Esophagus (tissue), 2 donors: ENCODE data around the gene ESRRA. TPM values are rescaled to one million over a fixed set of nuclear protein-coding genes. Genes with fewer than 3 reads are reported as not detected.
A peak's percentile ranks its signal among the peaks of the same experiment; 100 is the strongest.

Experiments
- H3K27ac ChIP-seq, 2 donors: one replicate each; pipeline ENCODE4 v1.5.1; 2013; ENCODE audit warnings: low read depth in 2 of 2, mild to moderate bottlenecking in 2 of 2, inconsistent platforms in 1 of 2, low read length in 1 of 2, moderate library complexity in 1 of 2
- H3K27me3 ChIP-seq, 2 donors: one replicate each; pipeline ENCODE4 v1.6.1; 2013; ENCODE audit warnings: low read length in 2 of 2, control low read depth in 1 of 2, mild to moderate bottlenecking in 1 of 2; ENCODE audit not compliant: insufficient read depth in 2 of 2, control insufficient read depth in 1 of 2
- H3K36me3 ChIP-seq, 2 donors: one replicate each; pipeline ENCODE4 v1.6.1; 2013; ENCODE audit warnings: low read length in 1 of 2; ENCODE audit not compliant: control insufficient read depth in 2 of 2, insufficient read depth in 2 of 2
- H3K4me1 ChIP-seq, 2 donors: one replicate each; pipeline ENCODE4 v1.6.1; 2013; ENCODE audit warnings: low read length in 1 of 2; ENCODE audit not compliant: control insufficient read depth in 2 of 2, insufficient read depth in 2 of 2
- H3K4me3 ChIP-seq, 2 donors: one replicate each; pipeline ENCODE4 v1.5.1; 2013; ENCODE audit warnings: low read length in 2 of 2, mild to moderate bottlenecking in 2 of 2, low read depth in 1 of 2, moderate library complexity in 1 of 2
- H3K9me3 ChIP-seq, 2 donors: one replicate each; pipeline ENCODE4 v1.6.1; 2013; ENCODE audit warnings: mild to moderate bottlenecking in 2 of 2, low read depth in 1 of 2, low read length in 1 of 2, moderate library complexity in 1 of 2; ENCODE audit not compliant: control insufficient read depth in 2 of 2, insufficient read depth in 1 of 2
- WGBS, 2 donors: extraction: QIAGEN DNeasy Blood & Tissue Kit; methylation state at CpG; one replicate each; pipeline ENCODE4 v1.1.7; 2013; 5-methylcytosine and 5-hydroxymethylcytosine counted together
- polyA plus RNA-seq, 2 donors: library from polyadenylated mRNA; stranded (reverse); fragments of 200-250 nt; gene quantifications; one replicate each; pipeline ENCODE4 v1.2.3, GENCODE V29; 2013
- donor health status: healthy with polysubstance abuse.
- donor health status: Bipolar disorder and iron deficiency.

ESRRA gene
- polyA plus RNA-seq, 2 donors, result 63.7 to 85.4 TPM

DNA sequence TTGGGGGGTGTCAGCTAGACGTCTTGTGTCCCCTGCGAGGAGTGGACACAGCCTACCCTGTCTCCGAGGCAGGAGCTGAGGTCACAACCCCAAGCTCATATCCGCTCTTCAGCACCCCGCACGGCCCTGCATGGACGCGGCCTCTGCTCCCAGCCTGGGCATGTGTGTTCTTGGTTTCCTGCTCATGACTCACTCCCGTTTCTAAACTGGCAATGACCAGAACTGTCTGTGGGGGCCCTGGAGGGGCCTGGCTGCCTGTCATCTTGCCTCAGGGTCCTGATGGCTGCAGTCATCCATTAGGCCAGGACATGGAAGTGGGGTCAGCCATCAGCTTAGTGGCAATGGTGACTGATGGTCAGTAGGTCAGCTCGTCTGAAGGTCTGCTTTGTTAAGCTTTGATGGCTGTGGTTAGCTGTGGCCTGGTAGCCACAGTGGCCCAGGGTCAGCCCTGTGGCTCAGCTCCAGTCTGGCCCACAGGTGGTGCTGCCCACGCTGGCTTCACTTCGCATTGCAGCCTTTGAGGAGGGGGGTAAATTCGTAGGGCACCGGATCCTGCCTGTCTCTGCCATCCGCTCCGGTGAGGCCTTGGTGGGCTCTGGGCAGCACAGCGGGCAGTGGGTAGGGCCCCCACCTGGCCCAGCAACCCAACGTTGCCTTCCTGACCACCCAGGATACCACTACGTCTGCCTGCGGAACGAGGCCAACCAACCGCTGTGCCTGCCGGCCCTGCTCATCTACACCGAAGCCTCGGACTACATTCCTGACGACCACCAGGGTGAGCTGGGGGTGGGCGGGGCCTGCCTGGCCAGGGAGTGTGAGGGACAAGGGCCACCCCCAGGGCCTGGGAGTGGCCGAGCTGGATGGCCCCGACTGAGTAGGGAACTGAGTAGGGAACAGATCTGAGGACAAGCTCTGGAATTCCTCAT, 42.0 kb upstream of the ESRRA start:
- H3K27me3 ChIP-seq, result no peaks in the 10 kb centered on the region

DNA sequence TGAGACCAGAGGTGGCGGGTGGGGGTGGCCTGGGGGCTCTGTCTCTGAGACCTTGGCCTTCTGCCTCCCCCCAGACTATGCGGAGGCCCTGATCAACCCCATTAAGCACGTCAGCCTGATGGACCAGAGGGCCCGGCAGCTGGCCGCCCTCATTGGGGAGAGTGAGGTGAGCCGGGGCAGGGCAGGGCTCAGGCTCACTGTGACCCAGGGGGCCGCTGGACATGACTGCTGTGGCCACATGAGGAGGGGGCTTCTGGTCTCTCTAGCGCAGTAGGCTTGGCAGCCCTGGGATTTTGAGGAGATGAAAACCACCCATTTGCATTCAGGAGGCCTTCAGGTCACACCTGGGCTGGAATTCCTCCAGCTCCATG, 41.4 kb upstream of the ESRRA start:
- no peaks in the 10 kb centered on the region for H3K9me3 ChIP-seq
- WGBS, 2 donors, result 93 to 95% methylated on average over 8 of the region's 8 CpGs
- no peaks in the 10 kb centered on the region for H3K27me3 ChIP-seq
- no peak overlapping the region for H3K27ac ChIP-seq
- peaks cover 4 to 16% of the 10 kb centered on the region in 2 donors for H3K4me1 ChIP-seq
- peaks cover 13 to 66% of the 10 kb centered on the region in 2 donors for H3K36me3 ChIP-seq
- no peak overlapping the region for H3K4me3 ChIP-seq

More for the DNA sequence above, 42.0 kb upstream of the ESRRA start:
- peaks cover 0 to 10% of the 10 kb centered on the region in 2 donors for H3K4me1 ChIP-seq
- H3K36me3 ChIP-seq, result peaks cover 15 to 72% of the 10 kb centered on the region in 2 donors
- 78 to 82% methylated on average over 29 of the region's 29 CpGs for WGBS, 2 donors
- no peak overlapping the region for H3K4me3 ChIP-seq
- H3K27ac ChIP-seq, result no peak overlapping the region
- H3K9me3 ChIP-seq, result no peaks in the 10 kb centered on the region

- no peaks in the 10 kb centered on the region for H3K27me3 ChIP-seq
- H3K4me1 ChIP-seq, result peaks cover 4 to 20% of the 10 kb centered on the region in 2 donors
- H3K9me3 ChIP-seq, result no peaks in the 10 kb centered on the region
- H3K27ac ChIP-seq, result no peak overlapping the region
- WGBS, 2 donors, result 82 to 92% methylated on average over 10 of the region's 10 CpGs
- no peak overlapping the region for H3K4me3 ChIP-seq
- peaks cover 11 to 62% of the 10 kb centered on the region in 2 donors for H3K36me3 ChIP-seq
Observed at GRCh38 chr11:64264371-64264852, 40.9 kb upstream of the ESRRA start.

DNA sequence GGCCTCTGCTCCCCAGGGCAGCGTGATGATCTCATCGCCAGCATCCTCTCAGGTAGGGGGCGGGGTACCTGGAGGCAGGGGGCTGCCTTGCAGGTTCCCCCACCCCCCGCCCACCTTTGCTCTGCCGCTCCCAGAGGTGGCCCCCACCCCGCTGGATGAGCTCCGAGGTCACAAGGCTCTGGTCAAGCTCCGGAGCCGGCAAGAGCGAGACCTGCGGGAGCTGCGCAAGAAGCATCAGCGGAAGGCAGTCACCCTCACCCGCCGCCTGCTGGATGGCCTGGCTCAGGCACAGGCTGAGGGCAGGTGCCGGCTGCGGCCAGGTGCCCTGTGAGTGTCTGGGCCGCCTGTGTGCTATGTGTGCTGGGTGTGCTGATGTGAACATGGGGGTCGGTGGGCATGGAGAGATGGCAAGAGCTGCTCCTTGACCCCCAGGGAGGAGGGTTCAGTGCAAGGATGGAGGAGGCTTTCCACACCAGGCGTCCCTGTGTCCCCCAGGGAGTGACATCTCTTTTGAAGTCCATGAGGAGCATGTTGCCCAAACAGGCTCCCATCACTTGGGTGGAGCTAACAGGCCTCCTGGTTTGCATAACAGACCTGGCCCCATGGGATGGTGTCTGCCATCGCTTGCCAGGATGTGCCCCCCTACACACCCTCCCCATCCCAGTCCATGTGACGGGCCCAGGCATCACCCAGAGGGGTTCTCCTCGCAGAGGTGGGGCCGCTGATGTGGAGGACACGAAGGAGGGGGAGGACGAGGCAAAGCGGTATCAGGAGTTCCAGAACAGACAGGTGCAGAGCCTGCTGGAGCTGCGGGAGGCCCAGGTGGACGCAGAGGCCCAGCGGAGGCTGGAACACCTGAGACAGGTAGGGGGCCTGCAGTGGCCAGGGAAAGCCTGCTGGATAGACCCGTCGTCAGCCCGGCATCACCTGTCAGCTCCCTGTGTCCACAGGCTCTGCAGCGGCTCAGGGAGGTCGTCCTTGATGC, 39.9 kb upstream of the ESRRA start:
- no peaks in the 10 kb centered on the region for H3K27me3 ChIP-seq
- peaks cover 4 to 20% of the 10 kb centered on the region in 2 donors for H3K4me1 ChIP-seq
- peaks cover 7 to 52% of the 10 kb centered on the region in 2 donors for H3K36me3 ChIP-seq
- 90 to 91% methylated on average over 35 of the region's 35 CpGs for whole genome bisulfite sequencing, 2 donors
- no peaks in the 10 kb centered on the region for H3K9me3 ChIP-seq
- no peak overlapping the region for H3K4me3 ChIP-seq
- H3K27ac ChIP-seq, result no peak overlapping the region

DNA sequence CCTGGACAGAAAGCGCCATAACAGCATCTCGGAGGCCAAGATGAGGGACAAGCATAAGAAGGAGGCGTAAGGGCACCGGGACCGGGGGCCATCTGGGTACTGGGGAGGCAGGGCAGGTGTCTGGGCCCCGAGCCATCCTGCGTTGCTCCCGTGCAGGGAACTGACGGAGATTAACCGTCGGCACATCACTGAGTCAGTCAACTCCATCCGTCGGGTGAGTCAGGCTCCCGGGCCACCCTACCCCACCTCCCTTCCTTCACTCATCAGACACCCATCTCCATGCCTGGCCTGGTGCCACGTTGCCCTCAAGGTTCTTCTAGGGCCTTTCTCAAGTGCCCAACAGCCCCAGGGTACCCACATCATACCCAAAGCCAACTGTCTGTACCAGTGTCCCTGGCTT, 39.0 kb upstream of the ESRRA start:
- Histone ChIP-seq H3K36me3 (peaks cover 5 to 49% of the 10 kb centered on the region in 2 donors), H3K27me3 (no peaks in the 10 kb centered on the region), H3K9me3 (no peaks in the 10 kb centered on the region), H3K4me1 (peaks cover 4 to 20% of the 10 kb centered on the region in 2 donors), H3K4me3 (no peak overlapping the region), H3K27ac (peak overlapping the region in 1 of 2 donors; percentile 48)
- 81% methylated on average over 15 of the region's 15 CpGs for WGBS, 2 donors

GRCh38 chr11:64267207-64267945, 37.9 kb upstream of the ESRRA start:
- peaks cover 5 to 39% of the 10 kb centered on the region in 2 donors for H3K36me3 ChIP-seq
- H3K4me3 ChIP-seq, result no peak overlapping the region
- H3K27me3 ChIP-seq, result no peaks in the 10 kb centered on the region
- H3K4me1 ChIP-seq, result peaks cover 4 to 20% of the 10 kb centered on the region in 2 donors
- 45 to 61% methylated on average over 27 of the region's 27 CpGs for WGBS, 2 donors
- peak overlapping the region; percentile 96 for H3K27ac ChIP-seq
- no peaks in the 10 kb centered on the region for H3K9me3 ChIP-seq

- peak overlapping the region; percentile 96 for H3K27ac ChIP-seq
- peaks cover 5 to 30% of the 10 kb centered on the region in 2 donors for H3K36me3 ChIP-seq
Observed at GRCh38 chr11:64268025-64268892, 37.1 kb upstream of the ESRRA start.

GRCh38 chr11:64268893-64269539, 36.3 kb upstream of the ESRRA start:
- Histone ChIP-seq H3K36me3 (peaks cover 5 to 22% of the 10 kb centered on the region in 2 donors), H3K4me1 (peaks cover 4 to 20% of the 10 kb centered on the region in 2 donors)
- WGBS, 2 donors, result 1 to 2% methylated on average over 33 to 34 of the region's 34 CpGs

More at GRCh38 chr11:64268025-64268892, 37.1 kb upstream of the ESRRA start:
- WGBS, 2 donors, result 34 to 37% methylated on average over 23 of the region's 23 CpGs
- Histone ChIP-seq H3K4me3 (peak overlapping the region; percentile 57 to 58), H3K9me3 (no peaks in the 10 kb centered on the region), H3K4me1 (peaks cover 4 to 20% of the 10 kb centered on the region in 2 donors), H3K27me3 (no peaks in the 10 kb centered on the region)

More at GRCh38 chr11:64268893-64269539, 36.3 kb upstream of the ESRRA start:
- peak overlapping the region; percentile 96 for H3K27ac ChIP-seq
- no peaks in the 10 kb centered on the region for H3K9me3 ChIP-seq
- H3K27me3 ChIP-seq, result no peaks in the 10 kb centered on the region
- peak overlapping the region; percentile 57 to 58 for H3K4me3 ChIP-seq
